ENCODE data around the gene GRID1. TPM values are rescaled to one million over a fixed set of nuclear protein-coding genes. Genes with fewer than 3 reads are reported as not detected.

GRID1 gene
- total RNA-seq, 4 donors from 2014 or later: 0.35 to 10.7 (median 1.3) TPM

DNA sequence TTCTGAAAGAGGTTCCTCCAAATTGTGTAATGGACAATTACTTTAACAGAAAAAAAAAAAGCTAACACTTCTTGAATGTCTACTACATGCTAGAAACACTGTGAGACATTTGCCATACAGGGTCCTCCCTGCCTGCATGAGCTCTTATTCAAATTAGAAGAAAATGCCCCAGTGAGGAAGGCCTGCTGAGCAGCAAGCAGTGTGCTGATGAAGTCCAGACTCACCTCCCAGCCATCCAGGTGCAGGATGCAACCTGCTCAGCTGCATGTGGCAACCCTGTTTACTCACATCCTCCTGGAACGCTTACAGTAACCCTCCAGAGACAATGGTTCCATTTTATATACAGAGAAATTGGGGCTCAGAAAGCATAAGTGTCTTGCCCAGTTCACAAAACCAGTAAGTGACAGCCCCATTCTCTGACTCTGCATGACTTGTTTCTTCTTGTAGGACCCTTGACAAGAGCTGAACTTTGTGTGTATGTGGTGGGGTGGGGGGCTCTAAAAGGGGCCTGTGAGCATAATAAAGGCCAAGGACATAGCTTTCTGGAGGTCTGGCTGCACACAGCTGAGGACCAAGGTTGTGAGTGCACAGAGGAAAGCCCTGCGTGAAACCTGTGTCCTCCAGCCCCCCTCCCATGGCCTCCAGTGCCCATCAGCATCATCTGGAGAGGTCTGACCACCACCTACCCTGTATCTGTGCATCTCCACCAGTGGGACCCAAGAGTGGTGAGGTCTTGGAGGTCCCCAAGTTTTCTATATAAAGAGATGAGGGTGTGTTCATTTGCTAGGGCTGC, 387.8 kb downstream of the GRID1 start:
- Histone ChIP-seq H3K4me3 (no peak overlapping the region), H3K9me3 (no peaks in the 10 kb centered on the region), H3K36me3 (no peaks in the 10 kb centered on the region), H3K4me1 (no peaks in the 10 kb centered on the region), H3K27ac (no peak overlapping the region), H3K27me3 (no peaks in the 10 kb centered on the region)
- TF ChIP-seq, protein P1, sequence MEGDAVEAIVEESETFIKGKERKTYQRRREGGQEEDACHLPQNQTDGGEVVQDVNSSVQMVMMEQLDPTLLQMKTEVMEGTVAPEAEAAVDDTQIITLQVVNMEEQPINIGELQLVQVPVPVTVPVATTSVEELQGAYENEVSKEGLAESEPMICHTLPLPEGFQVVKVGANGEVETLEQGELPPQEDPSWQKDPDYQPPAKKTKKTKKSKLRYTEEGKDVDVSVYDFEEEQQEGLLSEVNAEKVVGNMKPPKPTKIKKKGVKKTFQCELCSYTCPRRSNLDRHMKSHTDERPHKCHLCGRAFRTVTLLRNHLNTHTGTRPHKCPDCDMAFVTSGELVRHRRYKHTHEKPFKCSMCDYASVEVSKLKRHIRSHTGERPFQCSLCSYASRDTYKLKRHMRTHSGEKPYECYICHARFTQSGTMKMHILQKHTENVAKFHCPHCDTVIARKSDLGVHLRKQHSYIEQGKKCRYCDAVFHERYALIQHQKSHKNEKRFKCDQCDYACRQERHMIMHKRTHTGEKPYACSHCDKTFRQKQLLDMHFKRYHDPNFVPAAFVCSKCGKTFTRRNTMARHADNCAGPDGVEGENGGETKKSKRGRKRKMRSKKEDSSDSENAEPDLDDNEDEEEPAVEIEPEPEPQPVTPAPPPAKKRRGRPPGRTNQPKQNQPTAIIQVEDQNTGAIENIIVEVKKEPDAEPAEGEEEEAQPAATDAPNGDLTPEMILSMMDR (IDR thresholded peaks at IDR 0.05): no peak
- TF ChIP-seq POLR2A (IDR thresholded peaks at IDR 0.05): no peak
- DNase-seq: no peak

DNA sequence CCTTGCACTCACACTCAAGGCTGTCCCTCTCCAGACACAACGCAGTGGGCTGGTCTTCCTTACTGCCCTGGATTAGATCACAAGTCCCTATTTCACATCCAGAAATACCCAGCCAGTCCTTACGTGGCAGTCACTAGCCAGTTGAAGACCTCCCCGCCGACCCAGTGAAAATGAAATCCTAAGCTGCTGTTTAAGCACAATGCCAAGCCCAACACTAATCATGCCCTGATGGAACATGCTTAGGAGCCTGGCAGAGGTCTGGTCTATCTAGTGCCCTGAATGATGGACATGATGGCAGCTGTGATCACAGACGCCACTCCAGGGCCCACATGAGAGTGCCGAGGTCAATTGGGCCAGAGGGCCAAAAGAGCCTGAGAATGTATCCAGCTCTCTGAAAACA, 389.0 kb downstream of the GRID1 start:
- Histone ChIP-seq H3K27ac (no peak overlapping the region), H3K36me3 (no peaks in the 10 kb centered on the region), H3K4me1 (no peaks in the 10 kb centered on the region), H3K27me3 (no peaks in the 10 kb centered on the region), H3K4me3 (no peak overlapping the region), H3K9me3 (no peaks in the 10 kb centered on the region)
- TF ChIP-seq, protein P1 (IDR thresholded peaks at IDR 0.05): no peak
- TF ChIP-seq POLR2A (IDR thresholded peaks at IDR 0.05): no peak
- no peak for DNase-seq

DNA sequence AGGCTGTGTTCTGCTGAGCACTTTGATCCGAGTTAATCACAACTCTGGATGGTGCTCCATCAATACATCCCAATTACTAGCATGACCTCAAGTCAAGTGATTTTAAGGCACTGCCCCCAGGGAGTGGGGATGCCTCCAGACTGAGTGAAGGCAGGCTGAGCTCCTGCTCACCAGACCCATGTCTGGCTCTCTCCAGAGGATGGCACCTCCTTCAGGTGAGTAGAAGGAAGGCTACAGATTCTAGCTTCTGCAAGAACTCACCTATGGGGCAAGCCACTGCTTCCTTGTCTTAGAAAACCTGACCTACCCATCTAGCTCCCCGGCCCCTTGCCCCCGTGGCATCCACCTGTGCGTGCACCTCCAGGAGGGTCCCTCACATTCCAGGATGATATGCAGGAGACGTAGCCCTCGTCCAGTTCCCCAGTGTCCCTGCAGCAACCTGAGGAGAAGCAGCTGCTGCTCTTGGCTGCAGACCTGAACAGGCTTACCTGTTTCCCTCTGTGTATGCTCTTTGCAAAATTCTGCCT, 390.3 kb downstream of the GRID1 start:
- Histone ChIP-seq H3K27me3 (no peaks in the 10 kb centered on the region), H3K36me3 (no peaks in the 10 kb centered on the region), H3K4me3 (no peak overlapping the region), H3K9me3 (no peaks in the 10 kb centered on the region), H3K27ac (no peak overlapping the region), H3K4me1 (no peaks in the 10 kb centered on the region)
- TF ChIP-seq, protein P1 (IDR thresholded peaks at IDR 0.05): no peak
- TF ChIP-seq POLR2A (IDR thresholded peaks at IDR 0.05): no peak
- no peak for DNase-seq

DNA sequence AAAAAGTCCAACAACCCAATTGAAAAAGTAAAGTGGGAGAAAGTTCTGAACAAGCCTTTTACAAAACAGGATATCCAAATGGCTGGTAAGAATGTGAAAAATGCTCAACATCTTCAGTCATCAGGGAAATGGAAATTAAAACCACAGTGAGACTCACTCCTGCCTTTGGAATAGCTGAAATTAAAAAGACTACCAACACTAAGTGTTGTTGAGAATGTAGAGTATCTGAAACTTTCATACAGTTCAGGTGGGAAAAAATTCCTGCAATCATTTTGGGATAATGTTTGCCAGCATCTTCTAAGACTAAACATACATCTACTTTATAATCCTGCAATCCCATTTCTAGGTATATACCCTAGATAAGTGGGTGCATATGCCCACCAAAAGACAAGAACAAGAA, 395.1 kb downstream of the GRID1 start:
- no peak for TF ChIP-seq POLR2A (IDR thresholded peaks at IDR 0.05)
- TF ChIP-seq, protein P1 (IDR thresholded peaks at IDR 0.05): no peak
- Histone ChIP-seq H3K27me3 (no peaks in the 10 kb centered on the region), H3K4me1 (no peaks in the 10 kb centered on the region), H3K36me3 (no peaks in the 10 kb centered on the region), H3K27ac (no peak overlapping the region), H3K4me3 (no peak overlapping the region), H3K9me3 (no peaks in the 10 kb centered on the region)
- DNase-seq: no peak

DNA sequence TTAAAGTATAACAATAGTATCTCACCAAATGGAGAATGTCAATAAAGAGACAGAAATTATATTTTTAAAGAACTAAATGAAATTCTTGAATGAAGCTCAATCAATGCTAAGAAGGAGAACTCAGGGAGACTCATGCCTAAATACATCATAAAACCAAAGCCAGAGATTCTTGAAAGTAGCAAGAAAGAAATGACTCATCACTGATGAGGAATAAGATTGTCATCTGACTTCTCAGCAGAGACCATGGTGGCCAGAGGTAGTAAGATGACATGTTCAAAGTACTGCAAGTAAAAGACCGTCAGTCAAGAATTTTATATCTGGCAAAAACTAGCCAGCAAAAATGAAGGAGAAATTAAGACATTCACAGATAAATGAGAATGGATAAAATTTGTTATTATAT, 399.0 kb downstream of the GRID1 start:
- Histone ChIP-seq H3K27me3 (no peaks in the 10 kb centered on the region), H3K4me1 (no peaks in the 10 kb centered on the region), H3K36me3 (no peaks in the 10 kb centered on the region), H3K4me3 (no peak overlapping the region), H3K9me3 (no peaks in the 10 kb centered on the region), H3K27ac (no peak overlapping the region)
- TF ChIP-seq, protein P1 (IDR thresholded peaks at IDR 0.05): no peak
- TF ChIP-seq POLR2A (IDR thresholded peaks at IDR 0.05): no peak
- DNase-seq: no peak

Measured in Peyer's patch (tissue), 4 donors.